ENCODE measurements around the gene COL27A1.

GRCh38 chr9:114190563-114190905 lies 35.2 kb downstream of the COL27A1 start:
- TF ChIP-seq CTCF (IDR thresholded peaks at IDR 0.05) (no peak), EZH2phosphoT487 (IDR thresholded peaks at IDR 0.05) (no peak)
